AML-193 (cell line): ENCODE results near the gene ADGRD1.

Experiments
- DNase-seq, 2 experiments: peaks; one replicate each; lab custom pipeline; 2025; lab: John Stamatoyannopoulos, UW

ADGRD1 gene

DNA sequence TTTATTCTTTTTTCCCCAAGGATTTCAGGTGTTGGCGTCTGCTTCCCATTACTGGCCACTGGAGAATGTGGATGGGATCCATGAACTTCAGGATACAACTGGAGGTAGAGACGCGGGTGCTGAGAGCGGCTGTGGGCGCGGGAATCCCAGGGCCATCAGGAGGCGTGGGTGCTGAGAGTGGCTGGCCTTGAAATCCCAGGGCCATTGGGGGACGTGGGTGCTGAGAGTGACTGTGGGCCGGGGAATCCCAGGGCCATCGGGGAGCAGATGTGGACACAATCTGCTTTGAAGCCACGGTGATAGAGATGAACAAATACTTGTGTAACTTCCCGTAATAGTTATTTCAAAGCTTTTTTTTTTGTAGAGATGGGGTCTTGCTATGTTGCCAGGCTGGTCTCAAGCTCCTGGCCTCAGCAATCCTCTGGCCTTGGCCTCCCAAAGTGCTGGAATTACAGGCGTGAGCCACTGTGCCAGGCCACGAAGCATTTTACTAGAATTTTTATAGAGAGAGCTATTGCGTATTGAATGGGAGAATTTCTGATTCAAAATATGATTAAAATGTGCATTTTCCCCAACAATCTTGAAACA, 12.8 kb downstream of the ADGRD1 start:
- DNase-seq = no peak

DNA sequence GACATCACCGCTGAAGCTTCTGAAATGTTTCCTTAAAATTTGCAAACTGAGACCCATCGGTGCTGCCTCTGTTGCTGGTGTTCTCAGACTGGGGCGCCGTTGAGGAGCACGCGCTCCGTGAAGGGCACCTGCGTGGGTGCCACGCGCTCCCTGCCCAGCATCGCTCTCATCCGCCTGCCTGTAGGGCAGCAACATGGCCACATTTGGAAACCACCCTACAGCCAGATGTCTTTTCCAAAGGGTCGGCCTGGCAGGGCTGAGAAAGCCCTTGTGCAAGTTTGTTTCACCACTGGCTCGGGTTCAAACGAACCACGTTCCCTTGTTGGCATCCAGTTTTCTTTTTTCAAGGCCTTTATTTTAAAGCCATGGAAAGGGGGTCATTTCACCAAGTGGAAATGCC, 13.9 kb downstream of the ADGRD1 start:
- DNase-seq = no peak

DNA sequence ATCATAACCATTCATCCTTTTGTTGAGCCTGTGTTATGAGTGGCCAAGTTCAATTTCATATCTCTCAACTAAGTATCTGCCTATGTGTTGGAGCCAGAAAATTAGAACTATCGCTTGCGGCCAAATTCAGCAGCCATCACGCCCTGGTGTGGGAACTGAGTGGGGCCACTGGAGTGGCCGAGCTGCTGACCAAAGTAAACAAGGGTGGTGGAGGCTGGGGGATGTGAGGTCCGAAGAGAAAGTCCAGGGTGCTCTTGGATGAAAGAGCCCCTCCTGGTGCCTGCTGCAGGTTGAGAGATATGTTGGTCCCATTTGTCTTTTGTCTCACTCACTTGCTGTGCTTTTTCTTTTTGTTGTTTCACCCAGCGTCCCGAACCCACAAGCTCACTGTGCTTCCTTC, 14.9 kb downstream of the ADGRD1 start:
- DNase-seq = no peak

DNA sequence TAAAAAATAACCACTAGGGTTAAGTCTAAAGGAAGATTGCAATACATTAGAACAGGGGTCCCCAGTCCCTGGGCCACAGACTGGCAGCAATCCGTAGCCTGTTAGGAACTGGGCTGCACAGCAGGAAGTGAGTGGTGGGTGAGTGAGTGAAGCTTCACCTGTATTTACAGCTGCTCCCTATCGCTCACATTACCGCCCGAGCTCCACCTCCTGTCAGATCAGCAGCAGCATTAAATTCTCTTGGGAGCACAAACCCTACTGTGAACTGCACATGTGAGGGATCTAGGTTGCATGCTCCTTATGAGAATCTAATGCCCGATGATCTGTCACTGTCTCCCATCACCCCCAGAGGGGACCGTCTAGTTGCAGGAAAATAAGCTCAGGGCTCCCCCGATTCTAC, 15.5 kb downstream of the ADGRD1 start:
- no peak for DNase-seq

DNA sequence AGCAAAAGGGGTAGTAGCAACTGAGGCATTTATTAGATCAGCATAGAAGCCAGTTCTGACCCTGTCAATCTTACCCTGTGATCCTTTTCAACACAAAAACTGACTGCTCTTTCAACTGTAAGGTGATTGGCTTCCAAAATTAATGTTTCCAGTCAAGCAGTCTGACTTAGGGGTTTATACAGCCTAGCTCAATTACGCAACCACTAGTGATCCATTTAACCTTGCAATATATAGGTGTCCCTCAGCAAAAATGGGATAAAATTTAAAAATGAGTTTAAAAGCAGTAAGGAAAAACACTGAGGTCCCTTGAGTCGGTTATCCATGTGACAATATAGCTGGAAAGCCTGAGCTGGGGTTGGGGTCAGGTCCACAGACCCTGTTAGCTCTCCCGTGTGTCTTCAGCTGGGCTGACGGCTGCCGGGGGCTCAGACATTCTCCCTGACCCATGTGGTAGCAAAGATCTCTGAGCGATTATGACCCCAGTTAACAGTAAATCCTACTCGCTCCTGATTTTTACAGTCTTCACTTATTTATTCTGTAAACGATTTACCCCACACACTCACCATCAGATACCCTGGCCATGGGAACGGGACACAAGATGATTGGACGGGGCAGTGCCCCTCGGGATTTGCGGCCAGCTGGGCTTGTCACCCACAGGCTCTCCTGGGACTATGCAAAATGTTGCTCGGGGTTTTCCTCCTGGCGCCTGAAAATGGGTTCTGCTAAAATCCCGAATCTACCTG, 16.6 kb downstream of the ADGRD1 start:
- no peak for DNase-seq

DNA sequence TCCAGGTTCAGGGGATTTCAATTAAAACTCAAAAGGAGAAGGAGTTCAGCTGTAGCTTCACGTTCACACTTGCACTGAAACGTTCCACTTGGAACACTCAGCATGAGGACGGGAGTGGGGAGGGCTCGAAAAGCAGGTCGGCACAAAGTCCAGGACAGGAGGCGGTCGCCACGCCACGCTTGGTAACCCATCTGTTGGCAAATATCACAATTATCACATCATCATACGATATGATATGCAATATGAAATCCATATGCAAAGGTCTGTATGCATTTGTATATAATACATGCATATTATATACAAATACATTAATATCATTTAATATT, 17.2 kb downstream of the ADGRD1 start:
- no peak for DNase-seq

DNA sequence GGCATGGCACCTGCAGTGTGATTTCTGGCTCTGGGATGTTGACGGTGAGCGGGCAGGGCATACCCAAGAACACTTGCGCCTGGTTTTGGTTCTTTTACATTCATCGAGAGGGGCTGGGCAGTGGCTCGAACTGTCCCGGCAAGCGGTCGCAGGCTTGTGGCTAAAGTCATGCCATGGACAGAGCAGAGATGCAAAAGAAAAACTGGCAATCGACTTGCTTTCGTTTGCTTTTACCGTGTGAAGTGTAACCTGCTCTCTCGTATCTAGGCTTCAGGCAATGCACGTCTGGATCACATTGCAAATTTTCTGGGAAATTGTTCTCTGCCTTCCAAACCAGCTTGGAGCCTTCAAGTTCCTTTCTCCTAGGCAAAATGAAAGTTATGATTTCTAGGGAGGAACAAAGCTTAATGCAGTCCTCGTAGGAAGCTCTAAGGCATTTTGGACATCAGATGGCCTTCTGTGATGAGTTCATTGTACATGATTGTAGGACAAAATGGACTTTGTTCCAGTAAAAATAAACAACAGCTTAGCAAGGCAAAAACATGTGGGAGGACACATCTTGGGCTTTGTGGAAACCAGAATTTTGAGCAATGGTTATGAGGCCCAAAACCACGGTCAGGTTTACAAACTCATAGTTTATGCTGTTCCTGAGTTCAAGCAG, 18.3 kb downstream of the ADGRD1 start:
- no peak for DNase-seq

DNA sequence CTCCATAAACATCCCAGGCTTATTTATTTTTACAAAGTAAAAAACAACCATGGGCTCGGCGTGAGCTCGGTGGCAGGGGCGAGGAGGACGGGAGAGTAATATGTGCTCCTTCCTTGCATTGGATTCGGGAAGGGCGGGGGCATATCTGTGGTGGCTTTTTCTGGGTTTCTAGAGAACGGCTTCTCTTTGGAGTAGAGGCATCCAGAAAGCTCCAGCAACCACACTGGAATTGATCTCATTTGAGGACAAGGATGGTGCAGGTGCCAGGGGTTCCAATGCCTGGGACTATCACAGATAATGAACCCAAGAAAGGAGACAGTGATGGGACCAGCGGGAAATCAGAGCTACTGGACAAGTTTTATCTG, 18.9 kb downstream of the ADGRD1 start:
- DNase-seq = no peak

DNA sequence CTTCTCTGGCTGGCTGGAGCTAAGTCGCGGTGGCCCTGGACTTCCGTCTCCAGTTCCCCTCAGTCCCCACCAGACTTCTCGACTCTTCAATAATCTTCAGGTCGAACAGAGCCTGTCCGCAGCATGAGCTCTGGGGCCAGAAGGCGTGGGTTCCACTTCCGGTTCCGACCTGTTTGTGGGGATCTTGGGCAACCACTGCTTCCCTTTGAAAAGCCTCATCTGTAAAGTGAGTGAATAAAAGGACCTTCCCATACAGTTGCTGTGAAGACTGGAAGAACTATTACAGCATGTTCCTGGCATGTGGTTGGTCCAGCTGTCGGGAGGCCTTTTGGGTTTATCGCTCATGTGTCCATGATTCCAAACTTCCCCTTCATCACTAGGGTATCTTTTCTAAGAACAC, 19.4 kb downstream of the ADGRD1 start:
- no peak for DNase-seq

DNA sequence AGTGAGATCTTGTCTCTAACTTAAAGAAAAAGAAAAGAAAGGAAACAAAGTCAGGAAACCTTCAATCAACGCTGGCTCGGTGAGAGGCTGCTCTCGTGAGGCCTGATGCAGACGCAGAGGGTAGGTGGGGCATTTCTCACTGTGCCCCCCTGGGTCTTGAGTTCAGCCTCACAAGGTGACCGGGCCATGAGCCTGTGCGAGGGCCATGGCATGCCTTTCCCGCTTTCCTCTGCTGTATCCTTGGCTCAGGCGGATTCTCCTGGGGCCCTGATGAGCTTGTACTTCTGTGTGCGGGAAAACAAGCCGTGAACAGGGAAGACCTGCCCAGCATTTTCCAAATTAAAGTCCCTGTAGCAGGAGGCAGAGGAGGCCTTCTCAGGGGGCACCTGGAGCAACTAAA, 20.2 kb downstream of the ADGRD1 start:
- no peak for DNase-seq

DNA sequence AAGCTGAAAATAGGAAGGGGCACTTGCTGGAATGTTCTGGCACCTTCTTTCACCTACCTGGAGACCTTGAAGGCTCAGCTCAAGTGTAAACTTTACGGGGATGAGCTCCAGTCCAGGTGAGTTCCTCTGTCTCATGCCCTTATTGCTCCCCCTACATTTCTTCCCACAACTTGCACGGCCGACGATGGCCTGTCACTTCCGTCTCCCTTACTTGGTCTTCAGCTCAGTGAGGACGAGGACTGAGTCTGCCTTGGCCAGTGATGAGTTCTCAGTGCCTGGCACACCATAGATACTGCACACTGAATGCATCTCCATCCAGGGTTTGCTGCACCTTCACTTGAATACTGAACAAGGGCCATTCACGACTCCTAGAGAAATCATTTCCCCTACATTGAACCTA, 21.4 kb downstream of the ADGRD1 start:
- DNase-seq = no peak

DNA sequence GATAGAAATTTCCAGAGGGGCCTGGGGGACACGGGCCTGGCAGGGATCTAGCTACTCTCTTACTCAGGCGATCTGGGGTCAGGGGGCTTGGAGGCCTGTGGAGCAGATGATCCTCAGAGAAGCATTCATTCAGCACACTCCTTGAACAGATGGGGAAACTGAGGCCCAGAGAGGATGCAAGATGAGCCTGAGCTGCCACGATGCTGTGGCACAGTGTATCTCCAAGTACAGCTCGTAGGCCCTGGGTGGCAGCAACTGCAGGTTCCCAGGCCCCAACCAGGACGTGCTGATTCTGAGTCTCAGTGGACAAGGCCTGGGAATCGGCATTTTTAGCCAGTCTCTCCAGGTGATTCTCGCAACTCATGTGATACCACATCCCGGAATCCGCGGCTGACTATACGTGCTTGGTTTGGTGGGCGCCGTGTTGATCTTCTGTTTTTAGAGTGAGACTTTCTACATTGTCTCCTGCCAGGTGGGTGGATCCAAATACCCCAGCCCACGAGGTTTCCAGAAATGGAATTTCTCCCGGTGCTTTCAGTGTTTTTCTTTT, 22.5 kb downstream of the ADGRD1 start:
- DNase-seq = no peak

DNA sequence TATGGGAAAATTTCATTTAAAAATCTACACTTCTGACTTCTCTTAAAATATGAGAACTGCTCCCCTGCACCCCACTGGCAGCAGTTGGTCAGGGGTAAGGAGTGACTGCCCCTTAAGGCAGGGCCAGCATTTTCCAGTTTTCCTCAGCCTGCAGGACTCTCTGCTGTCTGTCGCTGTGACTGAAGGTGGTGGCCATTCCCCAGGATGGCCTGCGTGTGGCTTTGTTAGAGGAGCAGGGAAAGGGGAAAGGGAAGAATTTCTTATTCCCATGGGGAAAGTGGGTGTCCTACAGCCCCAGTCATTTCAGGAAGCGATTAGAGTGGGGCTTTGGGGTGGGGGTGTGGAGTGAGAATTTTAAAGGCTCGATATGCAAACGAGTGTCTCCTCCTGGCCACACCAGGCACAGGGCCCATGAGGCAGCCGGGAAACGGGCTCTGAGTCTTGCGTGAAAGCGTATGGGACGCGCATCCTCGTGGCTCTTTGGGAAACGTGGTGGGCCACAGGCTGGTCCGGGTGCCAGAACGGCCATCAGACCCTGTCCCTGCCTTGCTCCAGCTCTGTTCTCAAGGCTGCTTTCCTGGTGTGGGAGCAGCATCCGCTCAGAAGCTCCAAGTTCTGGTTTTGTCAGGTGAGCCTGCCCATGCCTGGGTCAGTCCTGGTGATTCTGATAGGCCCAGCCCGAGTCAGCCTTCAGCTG, 23.5 kb downstream of the ADGRD1 start:
- DNase-seq = no peak

DNA sequence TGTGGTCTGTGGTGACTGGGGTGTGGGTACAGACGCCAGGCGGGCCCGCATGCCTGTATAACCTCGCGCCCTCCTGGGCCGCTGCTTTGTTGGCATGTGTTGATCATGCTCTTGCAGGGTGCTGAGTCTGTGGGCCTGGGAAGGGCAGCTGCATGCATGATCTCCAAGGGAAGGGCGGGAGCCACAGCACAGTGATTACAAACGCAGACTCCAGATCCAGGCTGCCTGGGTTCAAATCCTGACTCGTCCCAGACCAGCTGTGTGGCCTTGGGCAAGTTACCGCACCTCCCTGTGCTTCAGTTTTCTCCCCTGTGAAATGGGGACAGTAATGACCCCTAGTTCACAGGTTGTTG, 24.0 kb downstream of the ADGRD1 start:
- no peak for DNase-seq

DNA sequence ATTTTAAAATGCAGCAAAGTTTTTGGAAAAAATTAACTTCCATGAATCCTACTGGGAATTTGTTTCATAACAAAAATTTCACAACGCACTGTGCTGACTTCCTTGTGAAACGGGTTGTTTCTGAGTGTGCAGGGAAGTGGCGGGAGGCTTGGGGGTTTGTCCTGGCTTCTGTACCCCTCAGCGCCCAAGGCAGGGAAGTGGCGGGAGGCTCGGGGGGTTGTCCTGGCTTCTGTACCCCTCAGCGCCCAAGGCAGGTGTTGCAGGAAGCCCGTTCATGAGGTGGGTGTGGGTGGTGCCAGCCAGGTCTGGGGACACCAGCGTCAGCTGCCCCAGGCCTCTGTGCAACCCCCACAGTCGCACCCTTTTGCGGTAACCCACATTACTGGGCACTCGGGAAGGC, 25.1 kb downstream of the ADGRD1 start:
- no peak for DNase-seq

DNA sequence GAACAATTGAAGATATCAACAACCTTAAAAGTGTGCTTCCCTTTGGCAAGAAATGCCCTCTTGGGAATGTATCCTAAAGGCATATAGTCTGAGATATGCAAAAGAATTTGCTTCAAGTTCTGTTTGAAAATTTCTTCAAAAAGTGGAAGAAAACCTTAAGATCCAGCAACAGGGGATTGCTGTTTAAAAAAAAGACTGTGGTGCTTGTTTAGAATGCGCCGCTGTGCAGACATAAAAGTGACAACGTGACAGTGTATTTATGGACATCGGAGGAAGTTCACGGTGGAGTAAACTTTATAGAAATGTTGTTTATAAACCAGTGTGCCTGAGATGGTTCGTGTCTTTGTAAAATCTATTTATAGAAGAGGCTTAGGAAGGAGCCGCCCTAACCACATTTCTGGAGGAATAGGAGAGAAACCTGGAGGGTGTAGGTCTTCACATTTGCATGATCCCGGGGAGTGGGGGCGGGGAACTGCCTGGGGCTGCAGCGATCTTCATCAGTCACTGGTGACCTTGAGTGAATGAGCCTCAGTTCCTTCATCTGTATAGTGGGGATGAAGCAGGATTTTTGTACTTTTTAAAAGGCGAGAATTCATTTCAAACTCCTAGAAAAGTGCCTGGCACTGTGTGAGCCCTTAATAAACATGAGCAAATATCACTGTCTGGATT, 27.5 kb downstream of the ADGRD1 start:
- no peak for DNase-seq

DNA sequence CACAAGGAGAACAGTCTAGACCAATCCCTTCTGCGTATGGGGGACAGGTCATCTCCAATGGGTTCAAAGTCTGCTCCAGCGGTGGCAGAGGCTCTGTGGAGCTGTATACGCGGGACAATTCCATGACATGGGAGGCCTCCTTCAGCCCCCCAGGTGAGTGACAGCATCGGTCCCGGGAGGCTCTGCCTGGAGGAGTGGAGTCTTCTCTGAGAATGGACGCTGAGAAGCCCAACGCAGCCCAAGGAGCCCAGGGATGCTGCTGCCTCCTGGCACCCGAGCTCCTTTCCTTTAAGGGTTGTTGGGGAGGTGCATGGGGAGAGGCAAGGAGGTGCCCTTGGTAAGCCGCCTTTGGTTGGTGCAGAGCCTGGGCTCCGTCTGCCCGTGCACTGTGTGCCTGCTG, 28.2 kb downstream of the ADGRD1 start:
- DNase-seq = no peak

DNA sequence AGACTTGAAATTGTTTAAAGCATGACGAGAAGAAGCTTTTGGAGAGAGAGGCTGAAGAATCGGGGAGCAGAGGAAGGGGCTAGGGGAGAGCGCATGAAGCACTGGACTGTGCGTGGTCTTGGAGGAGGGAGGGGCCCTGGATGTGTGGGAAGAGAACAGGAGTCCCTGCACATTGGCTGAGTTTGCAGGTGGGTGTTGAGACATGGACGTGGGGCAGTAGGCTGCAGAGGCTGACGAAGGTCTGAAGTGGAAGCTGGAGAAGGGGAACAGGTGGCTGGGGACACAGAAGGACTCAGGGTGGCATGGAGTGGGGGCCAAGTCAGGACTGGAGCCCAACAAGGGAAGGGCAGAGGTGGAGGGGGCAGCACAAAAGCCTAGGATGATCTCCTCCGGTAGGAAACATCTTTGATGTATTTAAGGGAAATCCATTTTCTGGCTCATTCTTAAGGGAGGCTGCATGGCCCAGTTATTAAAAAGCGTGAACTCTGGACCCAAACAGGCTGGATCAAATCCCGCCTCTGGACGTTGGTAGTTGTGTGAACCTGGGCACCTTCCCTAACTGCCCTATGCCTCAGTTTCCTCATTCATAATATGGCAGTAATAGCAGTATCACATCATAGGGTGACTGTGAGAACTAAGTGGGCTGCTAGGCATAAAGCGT, 29.0 kb downstream of the ADGRD1 start:
- no peak for DNase-seq

DNA sequence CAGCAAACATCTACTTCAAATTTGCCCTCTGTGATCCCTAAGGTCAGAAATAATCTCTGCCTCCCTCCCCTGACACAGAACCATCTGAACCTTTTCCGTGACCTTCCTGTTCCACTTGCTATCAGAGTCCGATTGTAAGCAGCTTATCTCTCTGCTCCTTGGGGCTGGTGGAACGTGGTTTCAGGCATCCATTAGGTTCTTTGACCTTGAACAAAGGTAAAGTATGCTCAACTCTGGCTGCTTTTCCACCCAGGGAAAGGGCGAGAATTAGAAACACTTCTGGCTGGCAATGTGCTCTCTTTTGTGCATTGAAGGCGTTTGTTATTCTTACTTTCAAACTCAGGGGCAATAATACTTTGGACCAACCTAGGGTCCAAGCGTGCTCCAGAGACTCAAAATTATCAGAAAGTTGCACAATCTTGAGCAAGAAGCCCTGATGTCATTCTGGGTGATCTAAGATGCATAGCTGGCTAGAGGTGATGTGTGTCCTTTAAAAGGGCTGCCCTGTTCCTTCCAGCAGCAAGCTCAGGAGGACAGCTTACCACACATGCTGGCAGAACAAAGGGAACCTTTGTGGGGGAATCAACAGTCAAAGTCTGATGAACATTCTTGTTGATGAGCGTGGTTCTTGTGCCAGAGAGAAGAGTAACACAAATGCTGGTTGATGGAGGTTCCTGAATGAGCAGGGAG, 29.8 kb downstream of the ADGRD1 start:
- no peak for DNase-seq

DNA sequence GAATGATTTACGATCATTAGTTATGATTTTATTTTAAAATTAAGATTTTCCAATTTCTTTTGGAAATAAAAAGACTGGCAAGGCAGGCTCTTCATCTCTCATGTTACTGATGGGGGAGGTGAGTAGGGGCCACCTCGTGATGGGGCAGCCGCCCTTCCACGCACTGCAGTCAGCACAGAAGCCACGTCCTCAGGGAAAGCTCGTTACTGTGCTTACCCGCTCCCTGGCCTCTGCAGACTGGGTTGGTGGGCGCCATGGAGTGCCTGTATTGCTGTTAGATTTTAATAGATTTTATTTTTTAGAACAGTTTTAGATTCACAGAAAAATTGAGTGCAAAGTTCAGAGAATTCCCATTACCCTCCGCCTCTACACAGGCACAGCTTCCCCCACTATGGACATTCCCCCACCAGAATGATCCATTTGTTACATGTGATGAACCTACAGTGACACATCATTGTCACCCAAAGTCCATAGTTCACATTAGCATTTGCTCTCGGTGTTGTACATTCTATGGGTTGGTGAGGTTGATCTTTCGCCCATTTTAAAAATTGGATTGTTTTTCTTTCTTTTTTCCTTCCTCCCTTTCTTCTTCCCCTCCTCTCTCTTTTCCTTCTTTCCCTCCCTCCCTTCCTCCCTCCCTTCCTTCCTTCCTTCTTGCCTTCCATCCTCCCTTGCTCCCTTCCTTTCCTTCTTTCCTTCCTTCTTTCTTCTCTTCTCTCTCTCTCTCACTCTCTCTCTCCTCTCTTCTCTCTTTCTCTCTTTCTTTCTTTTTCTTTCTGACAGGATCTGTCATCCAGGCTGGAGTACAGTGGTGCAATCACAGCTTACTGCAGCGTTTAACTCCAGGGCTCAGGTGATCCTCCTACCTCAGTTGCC, 30.7 kb downstream of the ADGRD1 start:
- DNase-seq = no peak
